ENCODE results near the gene GOPC. TPM values are rescaled to one million over a fixed set of nuclear protein-coding genes. Genes with fewer than 3 reads are reported as not detected.

GOPC gene
- total RNA-seq, 2 experiments from 2014 or later: 20.1 to 29.1 TPM

GRCh38 chr6:117547688-117548621 lies 54.4 kb downstream of the GOPC start:
- Histone ChIP-seq H4K20me1 (ENCODE audit: insufficient read depth, low read length) (no peaks in the 10 kb centered on the region), H3K27ac (ENCODE audit: low read depth, low read length, poor library complexity, severe bottlenecking) (no peak overlapping the region), H3K4me3 (ENCODE audit: low read depth, low read length, poor library complexity, severe bottlenecking) (no peak overlapping the region), H3K79me2 (ENCODE audit: insufficient read depth, low read depth, low read length) (no peaks in the 10 kb centered on the region), H2AFZ (ENCODE audit: low read length) (no peak overlapping the region; the same call in 1 of the 2 replicates), H3K4me1 (ENCODE audit: insufficient read depth, low read length, poor library complexity, severe bottlenecking) (no peaks in the 10 kb centered on the region), H3K36me3 (ENCODE audit: insufficient read depth, low read length) (no peaks in the 10 kb centered on the region), H3K4me2 (ENCODE audit: low read length) (no peak overlapping the region), H3K9me2 (ENCODE audit: insufficient read depth, low read length) (no peaks in the 10 kb centered on the region), H3K9me3 (ENCODE audit: low read length) (no peaks in the 10 kb centered on the region)
- ChIA-PET CTCF (ENCODE audit: unreplicated experiment) (no interaction called here), POLR2A (no interaction called here)
- no peak for DNase-seq (ENCODE audit: low spot score)
- intact Hi-C loops (cut with micrococcal nuclease; ENCODE audit: unreplicated experiment): no loop called here
- TF ChIP-seq EZH2phosphoT487 (IDR thresholded peaks at IDR 0.05; ENCODE audit: borderline replicate concordance, low read depth, low read length) (no peak), CTCF (conservative IDR thresholded peaks at IDR 0.05; ENCODE audit: low read length) (no peak)
- BruUV-seq (replicated peaks): no TSS peak

- POLR2A ChIA-PET: interaction anchor here (1.3 kb wide), 1 partner anchor 12 kb away, joined by 3 read pairs; no protein-coding TSS in a partner anchor
- no peak for TF ChIP-seq CTCF (conservative IDR thresholded peaks at IDR 0.05; ENCODE audit: low read length)
- no TSS peak for BruUV-seq (replicated peaks)
- H3K27ac ChIP-seq (ENCODE audit: low read depth, low read length, poor library complexity, severe bottlenecking): no peak overlapping the region
- H3K9me3 ChIP-seq (ENCODE audit: low read length): no peaks in the 10 kb centered on the region
- H3K4me1 ChIP-seq (ENCODE audit: insufficient read depth, low read length, poor library complexity, severe bottlenecking): no peaks in the 10 kb centered on the region
- no peak overlapping the region for H3K4me2 ChIP-seq (ENCODE audit: low read length)
- no peaks in the 10 kb centered on the region for H3K36me3 ChIP-seq (ENCODE audit: insufficient read depth, low read length)
- H3K4me3 ChIP-seq (ENCODE audit: low read depth, low read length, poor library complexity, severe bottlenecking): no peak overlapping the region
- H2AFZ ChIP-seq (ENCODE audit: low read length): no peak overlapping the region
- CTCF ChIA-PET (ENCODE audit: unreplicated experiment): no interaction called here
- no peak for DNase-seq (ENCODE audit: low spot score)
- no peaks in the 10 kb centered on the region for H3K79me2 ChIP-seq (ENCODE audit: insufficient read depth, low read depth, low read length)
- no peaks in the 10 kb centered on the region for H3K9me2 ChIP-seq (ENCODE audit: insufficient read depth, low read length)
- no peaks in the 10 kb centered on the region for H4K20me1 ChIP-seq (ENCODE audit: insufficient read depth, low read length)
- intact Hi-C loops (cut with micrococcal nuclease; ENCODE audit: unreplicated experiment): no loop called here
Observed at GRCh38 chr6:117546674-117547073, 55.6 kb downstream of the GOPC start.

- TF ChIP-seq CTCF (conservative IDR thresholded peaks at IDR 0.05; ENCODE audit: low read length): no peak
- TF ChIP-seq EZH2phosphoT487 (IDR thresholded peaks at IDR 0.05; ENCODE audit: borderline replicate concordance, low read depth, low read length): no peak
- ChIA-PET CTCF (ENCODE audit: unreplicated experiment) (no interaction called here), POLR2A (interaction anchor here (0.6 to 1.0 kb wide), 3 partner anchors 56 to 469 kb away, joined by 3 to 4 read pairs (median 3); no protein-coding TSS in a partner anchor)
- H3K27ac ChIP-seq (ENCODE audit: low read depth, low read length, poor library complexity, severe bottlenecking): no peak overlapping the region
- no peaks in the 10 kb centered on the region for H3K9me3 ChIP-seq (ENCODE audit: low read length)
- H3K79me2 ChIP-seq (ENCODE audit: insufficient read depth, low read depth, low read length): no peaks in the 10 kb centered on the region
- no peak overlapping the region for H3K4me3 ChIP-seq (ENCODE audit: low read depth, low read length, poor library complexity, severe bottlenecking)
- intact Hi-C loops (cut with micrococcal nuclease; ENCODE audit: unreplicated experiment): no loop called here
- no peak overlapping the region for H3K4me2 ChIP-seq (ENCODE audit: low read length)
- no peaks in the 10 kb centered on the region for H3K4me1 ChIP-seq (ENCODE audit: insufficient read depth, low read length, poor library complexity, severe bottlenecking)
- DNase-seq (ENCODE audit: low spot score): no peak
- H2AFZ ChIP-seq (ENCODE audit: low read length): no peak overlapping the region
- H4K20me1 ChIP-seq (ENCODE audit: insufficient read depth, low read length): no peaks in the 10 kb centered on the region
- H3K9me2 ChIP-seq (ENCODE audit: insufficient read depth, low read length): no peaks in the 10 kb centered on the region
- H3K36me3 ChIP-seq (ENCODE audit: insufficient read depth, low read length): no peaks in the 10 kb centered on the region
- no TSS peak for BruUV-seq (replicated peaks)
Observed at GRCh38 chr6:117545161-117545595, 57.1 kb downstream of the GOPC start.
